ENCODE measurements around the gene GSE1.

- TF ChIP-seq CTCF (optimal IDR thresholded peaks at IDR 0.05 in 1 of 3, IDR thresholded peaks at IDR 0.05 in 1 of 3, conservative IDR thresholded peaks at IDR 0.05 in 1 of 3; ENCODE audit: extremely low read depth in 1 of 3, insufficient read depth in 2 of 3, low read length in 3 of 3) (no peak), EZH2 (IDR thresholded peaks at IDR 0.05; ENCODE audit: low read length) (no peak)
These were observed 19.8 kb downstream of the GSE1 start for GRCh38 chr16:85632709-85633437.

Measured in keratinocyte (primary cell).